GM19351 (cell line): ENCODE measurements around the gene DIAPH3.

Source experiments
- ATAC-seq: cut with Tn5 transposase; IDR thresholded peaks from one replicate; pipeline ENCODE4 v1.9.1; 2021; ENCODE audit warnings: mild to moderate bottlenecking, moderate library complexity; ENCODE audit not compliant: unreplicated experiment

The DIAPH3 gene

GRCh38 chr13:60020288-60020687 is 143.4 kb downstream of the DIAPH3 start:
- ATAC-seq = no peak

GRCh38 chr13:60019119-60019993 is 144.4 kb downstream of the DIAPH3 start:
- ATAC-seq = peak; percentile 92

GRCh38 chr13:60018536-60018935 is 145.2 kb downstream of the DIAPH3 start:
- no peak for ATAC-seq

GRCh38 chr13:60016229-60016628 is 147.5 kb downstream of the DIAPH3 start:
- ATAC-seq = no peak

GRCh38 chr13:60013166-60013565 is 150.6 kb downstream of the DIAPH3 start:
- ATAC-seq = no peak

GRCh38 chr13:60012488-60012887 is 151.2 kb downstream of the DIAPH3 start:
- ATAC-seq = no peak

- ATAC-seq = no peak
Measured at GRCh38 chr13:60009300-60010253, 154.2 kb downstream of the DIAPH3 start.

GRCh38 chr13:60001889-60002288 is 161.8 kb downstream of the DIAPH3 start:
- no peak for ATAC-seq

- no peak for ATAC-seq
Measured at GRCh38 chr13:60000976-60001375, 162.8 kb downstream of the DIAPH3 start.

- no peak for ATAC-seq
Measured at GRCh38 chr13:60000081-60000480, 163.6 kb downstream of the DIAPH3 start.

GRCh38 chr13:59997976-59998375 is 165.8 kb downstream of the DIAPH3 start:
- no peak for ATAC-seq

- no peak for ATAC-seq
Measured at GRCh38 chr13:59996461-59996980, 167.2 kb downstream of the DIAPH3 start.

- ATAC-seq = no peak
Measured at GRCh38 chr13:59991395-59991794, 172.3 kb downstream of the DIAPH3 start.

GRCh38 chr13:59982631-59983382 is 180.9 kb downstream of the DIAPH3 start:
- no peak for ATAC-seq

- no peak for ATAC-seq
Measured at GRCh38 chr13:59979589-59979988, 184.1 kb downstream of the DIAPH3 start.

GRCh38 chr13:59978862-59979261 is 184.9 kb downstream of the DIAPH3 start:
- no peak for ATAC-seq

- no peak for ATAC-seq
Measured at GRCh38 chr13:59976856-59977255, 186.9 kb downstream of the DIAPH3 start.

GRCh38 chr13:59975807-59976435 is 187.8 kb downstream of the DIAPH3 start:
- no peak for ATAC-seq

- ATAC-seq = no peak
Measured at GRCh38 chr13:59970847-59971246, 192.9 kb downstream of the DIAPH3 start.

GRCh38 chr13:59963827-59964226 is 199.9 kb downstream of the DIAPH3 start:
- no peak for ATAC-seq
